ENCODE measurements around the gene RSPO4. TPM values are rescaled to one million over a fixed set of nuclear protein-coding genes. Genes with fewer than 3 reads are reported as not detected.

The RSPO4 gene
- total RNA-seq, 4 donors from 2014 or later: 0.27 to 0.47 (median 0.27) TPM; not detected in 1

- H3K27me3 ChIP-seq: peaks cover 25% of the 10 kb centered on the region
- H3K36me3 ChIP-seq: no peaks in the 10 kb centered on the region
- H3K9me3 ChIP-seq: no peaks in the 10 kb centered on the region
- no peaks in the 10 kb centered on the region for H3K4me1 ChIP-seq
- TF ChIP-seq POLR2AphosphoS5 (IDR thresholded peaks at IDR 0.05) (no peak), EP300 (IDR thresholded peaks at IDR 0.05) (no peak), POLR2A (IDR thresholded peaks at IDR 0.05) (no peak)
- TF ChIP-seq, protein P1, sequence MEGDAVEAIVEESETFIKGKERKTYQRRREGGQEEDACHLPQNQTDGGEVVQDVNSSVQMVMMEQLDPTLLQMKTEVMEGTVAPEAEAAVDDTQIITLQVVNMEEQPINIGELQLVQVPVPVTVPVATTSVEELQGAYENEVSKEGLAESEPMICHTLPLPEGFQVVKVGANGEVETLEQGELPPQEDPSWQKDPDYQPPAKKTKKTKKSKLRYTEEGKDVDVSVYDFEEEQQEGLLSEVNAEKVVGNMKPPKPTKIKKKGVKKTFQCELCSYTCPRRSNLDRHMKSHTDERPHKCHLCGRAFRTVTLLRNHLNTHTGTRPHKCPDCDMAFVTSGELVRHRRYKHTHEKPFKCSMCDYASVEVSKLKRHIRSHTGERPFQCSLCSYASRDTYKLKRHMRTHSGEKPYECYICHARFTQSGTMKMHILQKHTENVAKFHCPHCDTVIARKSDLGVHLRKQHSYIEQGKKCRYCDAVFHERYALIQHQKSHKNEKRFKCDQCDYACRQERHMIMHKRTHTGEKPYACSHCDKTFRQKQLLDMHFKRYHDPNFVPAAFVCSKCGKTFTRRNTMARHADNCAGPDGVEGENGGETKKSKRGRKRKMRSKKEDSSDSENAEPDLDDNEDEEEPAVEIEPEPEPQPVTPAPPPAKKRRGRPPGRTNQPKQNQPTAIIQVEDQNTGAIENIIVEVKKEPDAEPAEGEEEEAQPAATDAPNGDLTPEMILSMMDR (IDR thresholded peaks at IDR 0.05): peak in 1 of 4 experiments; percentile 8
- H3K27ac ChIP-seq: no peak overlapping the region
- WGBS, 2 donors (ENCODE audit: low coverage in 1 of 2): 22 to 29% methylated on average over 3 to 6 of the region's 6 CpGs
- ATAC-seq: no peak
- H3K4me3 ChIP-seq: no peak overlapping the region
These were observed 28.3 kb downstream of the RSPO4 start for GRCh38 chr20:973785-974194.

- WGBS, 2 donors (ENCODE audit: low coverage in 1 of 2): 84% methylated on average over 7 of the region's 9 CpGs; no CpG with 5 or more reads in 1 of the 2 donors
- H3K27ac ChIP-seq: no peak overlapping the region
- peaks cover 39% of the 10 kb centered on the region for H3K27me3 ChIP-seq
- peaks cover 0 to 8% (median 0%) of the 10 kb centered on the region in 3 donors for H3K9me3 ChIP-seq
- no peak overlapping the region for H3K4me3 ChIP-seq
- no peak for ATAC-seq
- TF ChIP-seq EP300 (IDR thresholded peaks at IDR 0.05) (no peak), POLR2AphosphoS5 (IDR thresholded peaks at IDR 0.05) (no peak)
- TF ChIP-seq, protein P1 (IDR thresholded peaks at IDR 0.05): no peak
- no peaks in the 10 kb centered on the region for H3K36me3 ChIP-seq
- no peaks in the 10 kb centered on the region for H3K4me1 ChIP-seq
These were observed 29.9 kb downstream of the RSPO4 start for GRCh38 chr20:972256-972655.

GRCh38 chr20:971346-971745 is 30.8 kb downstream of the RSPO4 start:
- peaks cover 0 to 8% (median 0%) of the 10 kb centered on the region in 3 donors for H3K9me3 ChIP-seq
- H3K4me1 ChIP-seq: no peaks in the 10 kb centered on the region
- H3K36me3 ChIP-seq: no peaks in the 10 kb centered on the region
- peaks cover 44% of the 10 kb centered on the region for H3K27me3 ChIP-seq
- no peak for ATAC-seq
- 51 to 71% methylated on average over 2 of the region's 2 CpGs for WGBS, 2 donors (ENCODE audit: low coverage in 1 of 2)
- no peak overlapping the region for H3K4me3 ChIP-seq
- no peak for TF ChIP-seq POLR2AphosphoS5 (IDR thresholded peaks at IDR 0.05)
- TF ChIP-seq, protein P1 (IDR thresholded peaks at IDR 0.05): no peak
- no peak for TF ChIP-seq EP300 (IDR thresholded peaks at IDR 0.05)
- no peak for TF ChIP-seq POLR2A (IDR thresholded peaks at IDR 0.05)
- H3K27ac ChIP-seq: no peak overlapping the region

- Histone ChIP-seq H3K27ac (no peak overlapping the region), H3K4me1 (no peaks in the 10 kb centered on the region), H3K4me3 (no peak overlapping the region), H3K36me3 (no peaks in the 10 kb centered on the region), H3K27me3 (peaks cover 51% of the 10 kb centered on the region), H3K9me3 (peaks cover 0 to 8% (median 0%) of the 10 kb centered on the region in 3 donors)
- TF ChIP-seq POLR2A (IDR thresholded peaks at IDR 0.05) (no peak), EP300 (IDR thresholded peaks at IDR 0.05) (no peak), POLR2AphosphoS5 (IDR thresholded peaks at IDR 0.05) (no peak)
- TF ChIP-seq, protein P1 (IDR thresholded peaks at IDR 0.05): no peak
- ATAC-seq: no peak
- WGBS, 2 donors (ENCODE audit: low coverage in 1 of 2): 65 to 86% methylated on average over 2 to 4 of the region's 4 CpGs
These were observed 32.2 kb downstream of the RSPO4 start for GRCh38 chr20:969868-970267.

Measured in gastroesophageal sphincter (tissue), 4 donors.